Panc1 (cell line): ENCODE measurements around the gene PHKG2.

Experiments used
- CTCF ChIP-seq: fragments of 450-650 bp; IDR thresholded peaks from 2 replicates; pipeline ENCODE4 v1.5.1; 2017; ENCODE audit warnings: mild to moderate bottlenecking
- POLR2AphosphoS5 ChIP-seq: IDR thresholded peaks from 2 replicates; pipeline ENCODE4 v1.6.1; 2012; ENCODE audit warnings: mild to moderate bottlenecking, low read depth, low read length, moderate library complexity

GRCh38 chr16:30715750-30716445 lies 32.3 kb upstream of the PHKG2 start:
- TF ChIP-seq CTCF: no peak
- no peak for TF ChIP-seq POLR2AphosphoS5
